GM12891 (cell line): ENCODE measurements around the gene KIF6.

Experiments used
- PAX5 ChIP-seq: IDR thresholded peaks from 2 replicates; pipeline ENCODE4 v1.6.1; 2011; ENCODE audit warnings: low read length, moderate library complexity, mild to moderate bottlenecking; ENCODE audit not compliant: insufficient read depth, severe bottlenecking
- POLR2A ChIP-seq: IDR thresholded peaks from 2 replicates; pipeline ENCODE4 v1.6.1; 2011; ENCODE audit warnings: low read depth, low read length, control low read depth
- POLR2AphosphoS5 ChIP-seq: IDR thresholded peaks from 2 replicates; pipeline ENCODE4 v1.6.1; 2011; ENCODE audit warnings: low read depth, low read length, control low read depth
- POU2F2 ChIP-seq: IDR thresholded peaks from 2 replicates; pipeline ENCODE4 v1.6.1; 2011; ENCODE audit warnings: low read depth, mild to moderate bottlenecking, control low read depth, low read length, moderate library complexity
- SPI1 ChIP-seq: IDR thresholded peaks from 2 replicates; pipeline ENCODE4 v1.6.1; 2011; ENCODE audit warnings: low read depth, low read length, control low read depth
- TAF1 ChIP-seq: IDR thresholded peaks from 2 replicates; pipeline ENCODE4 v1.6.1; 2011; ENCODE audit warnings: low read depth, low read length, control low read depth

DNA sequence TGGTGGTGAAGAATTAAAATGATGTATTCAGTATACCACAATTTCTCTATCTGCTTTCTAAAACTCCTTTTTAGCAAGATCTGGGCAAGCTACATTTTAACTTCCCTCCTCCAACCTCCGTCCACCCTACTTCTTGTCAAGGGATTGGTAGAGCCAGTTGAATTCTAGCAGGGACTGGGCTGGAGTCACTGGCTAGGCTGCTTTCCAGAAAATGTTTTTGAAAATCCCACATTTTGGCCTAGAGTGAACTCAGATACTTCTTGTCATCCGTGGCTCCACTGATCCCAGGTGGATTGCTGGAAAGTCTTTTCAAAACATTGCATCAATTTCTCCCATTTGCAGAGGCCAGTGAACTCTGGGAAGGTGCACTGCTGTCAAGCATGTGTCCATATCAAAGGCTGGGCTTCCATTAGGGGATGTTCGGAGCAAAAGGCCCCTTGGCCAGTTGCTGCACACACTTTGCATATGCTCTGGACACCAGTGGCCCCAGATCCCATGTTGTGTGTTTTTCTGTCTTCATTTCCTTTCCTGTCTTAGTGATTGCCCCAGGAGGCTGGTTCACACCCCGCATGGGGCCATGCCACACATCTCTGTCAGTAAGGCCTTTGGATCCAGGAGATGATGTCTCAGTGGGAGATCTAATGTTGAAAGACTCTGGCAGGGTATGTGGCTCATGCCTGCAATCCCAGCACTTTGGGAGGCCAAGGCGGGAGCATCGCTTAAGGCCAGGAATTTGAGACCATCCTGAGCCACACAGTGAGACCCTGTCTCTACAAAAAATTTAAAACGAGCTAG, 391.4 kb downstream of the KIF6 start:
- TF ChIP-seq POLR2AphosphoS5 (no peak), POLR2A (no peak), SPI1 (no peak), TAF1 (no peak), POU2F2 (no peak), PAX5 (no peak)
